SU-DHL-6 (cell line): ENCODE data around the gene NEAT1.
A peak's percentile ranks its signal among the peaks of the same experiment; 100 is the strongest.

ENCODE experiments used
- H2AFZ ChIP-seq: fragments of 200-600 bp; sonication (generic); 2 replicates; pipeline ENCODE4 v1.6.1; 2014; ENCODE audit warnings: low read depth, mild to moderate bottlenecking, moderate library complexity, mixed read lengths, antibody characterized with exemption, low read length; ENCODE audit not compliant: severe bottlenecking
- H3F3A ChIP-seq: fragments of 200-600 bp; shearing (Covaris generic); 2 replicates; pipeline ENCODE4 v1.6.0; 2016; ENCODE audit warnings: antibody characterized with exemption, mild to moderate bottlenecking; ENCODE audit not compliant: insufficient read depth
- H3K27ac ChIP-seq: fragments of 200-600 bp; sonication (generic); 2 replicates; pipeline ENCODE4 v1.5.1; 2016; ENCODE audit warnings: low read depth, mild to moderate bottlenecking, low read length, moderate library complexity, mixed read lengths
- H3K27me3 ChIP-seq: fragments of 200-600 bp; sonication (generic), shearing (Covaris generic); 2 replicates; pipeline ENCODE4 v1.6.0; 2014; ENCODE audit warnings: mild to moderate bottlenecking, low read length
- H3K36me3 ChIP-seq: fragments of 200-600 bp; sonication (generic); 2 replicates; pipeline ENCODE4 v1.6.1; 2014; ENCODE audit warnings: mild to moderate bottlenecking, low read length, mixed read lengths
- H3K4me2 ChIP-seq: fragments of 300-600, 200-600 bp; shearing (Covaris generic), sonication (generic); 2 replicates; pipeline ENCODE4 v1.6.0; 2014; ENCODE audit warnings: low read length, low read depth, mild to moderate bottlenecking; ENCODE audit not compliant: poor library complexity, severe bottlenecking
- H3K4me3 ChIP-seq: fragments of 200-600 bp; sonication (generic); 2 replicates; pipeline ENCODE4 v1.5.1; 2014; ENCODE audit warnings: antibody characterized with exemption, low read length, mild to moderate bottlenecking, mixed read lengths; ENCODE audit not compliant: insufficient read depth, poor library complexity, severe bottlenecking
- H3K79me2 ChIP-seq: fragments of 200-600 bp; sonication (generic); 2 replicates; pipeline ENCODE4 v1.6.1; 2014; ENCODE audit warnings: mild to moderate bottlenecking, low read length, moderate library complexity; ENCODE audit not compliant: insufficient read depth
- H3K9ac ChIP-seq: fragments of 200-600 bp; sonication (generic); 2 replicates; pipeline ENCODE4 v1.7.0; 2014; ENCODE audit warnings: mild to moderate bottlenecking, low read length
- H3K9me2 ChIP-seq: fragments of 200-600 bp; sonication (generic); replicated peaks from 2 replicates; pipeline ENCODE4 v1.6.1; 2014; ENCODE audit warnings: low read length; ENCODE audit not compliant: insufficient read depth
- H3K9me3 ChIP-seq: fragments of 200-600 bp; sonication (generic); 2 replicates; pipeline ENCODE4 v1.6.1; 2014; ENCODE audit warnings: low read length, mixed read lengths; ENCODE audit not compliant: insufficient read depth
- H4K20me1 ChIP-seq: fragments of 200-600 bp; sonication (generic); 2 replicates; pipeline ENCODE4 v1.6.1; 2014; ENCODE audit warnings: low read depth, mild to moderate bottlenecking, antibody characterized with exemption, low read length, moderate library complexity, mixed read lengths
- CTCF ChIP-seq: fragments of 200-600 bp; sonication (generic); IDR thresholded peaks from one replicate; pipeline ENCODE4 v1.5.1; 2017; ENCODE audit warnings: antibody characterized with exemption, mild to moderate bottlenecking, low read length, moderate library complexity; ENCODE audit not compliant: insufficient read depth, poor library complexity, severe bottlenecking
- EZH2phosphoT487 ChIP-seq: fragments of 200-600 bp; sonication (generic), shearing (Covaris generic); conservative IDR thresholded peaks from 2 replicates; pipeline ENCODE4 v1.6.1; 2018; ENCODE audit warnings: mild to moderate bottlenecking, antibody characterized with exemption, low read length, moderate library complexity, mixed read lengths

Gene NEAT1

DNA sequence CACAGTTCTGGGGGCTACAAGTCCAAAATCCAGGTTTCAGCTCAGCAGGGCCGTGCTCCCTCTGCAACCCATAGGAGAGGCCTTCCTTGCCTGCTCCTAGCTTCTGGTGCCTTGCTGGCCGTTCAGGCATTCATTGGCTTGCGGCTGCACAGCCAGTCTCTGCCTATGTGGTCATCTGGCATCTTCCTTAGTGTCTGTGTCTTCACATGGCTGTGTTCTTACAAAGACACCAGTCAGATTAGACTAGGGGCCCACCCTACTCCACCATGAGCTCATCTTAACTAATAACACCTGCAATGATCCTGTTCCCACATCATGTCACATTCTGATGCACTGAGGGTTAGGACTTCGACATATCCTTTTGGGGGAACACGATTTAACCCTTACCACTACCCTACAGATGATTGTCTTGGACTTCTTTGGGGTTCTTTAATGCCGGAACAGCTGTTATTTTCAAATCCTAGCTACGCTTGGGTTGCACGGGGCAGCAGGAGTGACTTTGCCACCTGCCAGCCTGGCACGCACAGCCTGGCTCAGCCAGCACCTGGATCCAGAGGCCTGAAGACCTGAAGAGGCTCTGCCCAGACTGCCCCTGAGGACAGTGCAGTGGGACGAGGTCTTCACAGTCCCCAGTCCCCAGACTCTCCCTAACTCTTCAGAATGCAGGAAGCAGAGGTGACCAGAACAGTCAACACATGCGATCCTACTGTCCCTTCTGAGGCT, 7.7 kb upstream of the NEAT1 start:
- H3K27me3 ChIP-seq = no peaks in the 10 kb centered on the region
- no peak overlapping the region for H3K4me2 ChIP-seq
- peak overlapping the region; percentile 98 for H3K27ac ChIP-seq
- H3F3A ChIP-seq = peaks cover 28% of the 10 kb centered on the region
- TF ChIP-seq CTCF (no peak), EZH2phosphoT487 (no peak)
- H3K4me3 ChIP-seq = no peak overlapping the region
- H3K9ac ChIP-seq = peak overlapping the region; percentile 99; the same call in 1 of the 2 replicates
- no peaks in the 10 kb centered on the region; the same call in 1 of the 2 replicates for H3K79me2 ChIP-seq
- H3K9me2 ChIP-seq = no peaks in the 10 kb centered on the region
- no peaks in the 10 kb centered on the region for H3K9me3 ChIP-seq
- H3K36me3 ChIP-seq = no peaks in the 10 kb centered on the region
- H2AFZ ChIP-seq = no peak overlapping the region
- H4K20me1 ChIP-seq = no peaks in the 10 kb centered on the region

GRCh38 chr11:65415499-65416340, 6.9 kb upstream of the NEAT1 start:
- H4K20me1 ChIP-seq = no peaks in the 10 kb centered on the region
- H3K27ac ChIP-seq = peak overlapping the region; percentile 98
- TF ChIP-seq CTCF (no peak), EZH2phosphoT487 (no peak)
- peak overlapping the region; percentile 99 for H3K9ac ChIP-seq
- H3K36me3 ChIP-seq = no peaks in the 10 kb centered on the region
- peak overlapping the region; percentile 98 for H3K4me2 ChIP-seq
- no peaks in the 10 kb centered on the region for H3K27me3 ChIP-seq
- H3K79me2 ChIP-seq = no peaks in the 10 kb centered on the region; the same call in 1 of the 2 replicates
- H2AFZ ChIP-seq = peak overlapping the region; percentile 39
- H3F3A ChIP-seq = peaks cover 36% of the 10 kb centered on the region
- no peaks in the 10 kb centered on the region for H3K9me2 ChIP-seq
- H3K9me3 ChIP-seq = no peaks in the 10 kb centered on the region
- H3K4me3 ChIP-seq = no peak overlapping the region

GRCh38 chr11:65416341-65416824, 6.2 kb upstream of the NEAT1 start:
- H2AFZ ChIP-seq = peak overlapping the region; percentile 39
- no peaks in the 10 kb centered on the region for H3K27me3 ChIP-seq
- H4K20me1 ChIP-seq = no peaks in the 10 kb centered on the region
- H3K9ac ChIP-seq = peak overlapping the region; percentile 99
- H3K9me2 ChIP-seq = no peaks in the 10 kb centered on the region
- H3K4me2 ChIP-seq = peak overlapping the region; percentile 98
- peak overlapping the region; percentile 58 for H3K4me3 ChIP-seq
- H3K9me3 ChIP-seq = no peaks in the 10 kb centered on the region
- H3F3A ChIP-seq = peaks cover 42% of the 10 kb centered on the region
- no peaks in the 10 kb centered on the region; the same call in 1 of the 2 replicates for H3K79me2 ChIP-seq
- H3K36me3 ChIP-seq = no peaks in the 10 kb centered on the region
- peak overlapping the region; percentile 98 for H3K27ac ChIP-seq
- TF ChIP-seq CTCF (peak; percentile 75), EZH2phosphoT487 (no peak)
